Stimulated activated naive CD8-positive, alpha-beta T cell treated with anti-CD3 and anti-CD28 coated beads, Interleukin-15, Interleukin-2, amounts not matched to agents 100 ng/mL and 50 ng/mL, for 24 hours (primary cell): ENCODE data around the gene TFDP2.
A peak's percentile ranks its signal among the peaks of the same experiment; 100 is the strongest.

Source experiments
- H3K27ac Mint-ChIP-seq: one replicate; pipeline ENCODE4 v1.8.0; 2021; ENCODE audit warnings: mild to moderate bottlenecking, mixed read lengths
- H3K27me3 Mint-ChIP-seq: one replicate; pipeline ENCODE4 v1.8.0; 2021; ENCODE audit warnings: mixed read lengths
- H3K36me3 Mint-ChIP-seq: one replicate; pipeline ENCODE4 v1.8.0; 2021; ENCODE audit warnings: low read depth, mixed read lengths
- H3K4me1 Mint-ChIP-seq: one replicate; pipeline ENCODE4 v1.8.0; 2021; ENCODE audit warnings: low read depth, mixed read lengths
- H3K4me3 Mint-ChIP-seq: one replicate; pipeline ENCODE4 v1.8.0; 2021; ENCODE audit warnings: mild to moderate bottlenecking, mixed read lengths
- H3K9me3 Mint-ChIP-seq: one replicate; pipeline ENCODE4 v1.8.0; 2021; ENCODE audit warnings: mixed read lengths

The TFDP2 gene

GRCh38 chr3:142148792-142149672 is at the start of gene TFDP2:
TFDP2 (minus strand) TSS chr3:142149544; CDS start chr3:142101749, 47,795 bp downstream.
- Mint-ChIP-seq H3K36me3 (no peaks in the 10 kb centered on the region), H3K9me3 (no peaks in the 10 kb centered on the region), H3K4me1 (peaks cover 27% of the 10 kb centered on the region)

GRCh38 chr3:142188846-142189245 is 39.5 kb upstream of the TFDP2 start:
- Mint-ChIP-seq H3K9me3 (no peaks in the 10 kb centered on the region), H3K4me3 (no peak overlapping the region), H3K4me1 (no peaks in the 10 kb centered on the region), H3K27me3 (no peaks in the 10 kb centered on the region), H3K36me3 (peaks cover 23% of the 10 kb centered on the region), H3K27ac (no peak overlapping the region)

More at GRCh38 chr3:142148792-142149672, at the start of gene TFDP2:
- peak within 1 kb of the TSS; percentile 83 for H3K27ac Mint-ChIP-seq
- H3K4me3 Mint-ChIP-seq = peak within 1 kb of the TSS; percentile 92
- H3K27me3 Mint-ChIP-seq = no peaks in the 10 kb centered on the region

GRCh38 chr3:142180761-142181362 is 31.5 kb upstream of the TFDP2 start:
- H3K36me3 Mint-ChIP-seq = peaks cover 30% of the 10 kb centered on the region
- no peak overlapping the region for H3K4me3 Mint-ChIP-seq
- no peaks in the 10 kb centered on the region for H3K27me3 Mint-ChIP-seq
- H3K27ac Mint-ChIP-seq = no peak overlapping the region
- H3K9me3 Mint-ChIP-seq = no peaks in the 10 kb centered on the region
- no peaks in the 10 kb centered on the region for H3K4me1 Mint-ChIP-seq

- H3K4me1 Mint-ChIP-seq = no peaks in the 10 kb centered on the region
- H3K9me3 Mint-ChIP-seq = no peaks in the 10 kb centered on the region
- no peak overlapping the region for H3K27ac Mint-ChIP-seq
- no peak overlapping the region for H3K4me3 Mint-ChIP-seq
- H3K27me3 Mint-ChIP-seq = no peaks in the 10 kb centered on the region
- peaks cover 23% of the 10 kb centered on the region for H3K36me3 Mint-ChIP-seq
Observed at GRCh38 chr3:142175478-142175877, 26.1 kb upstream of the TFDP2 start.

GRCh38 chr3:142174559-142174958 is 25.2 kb upstream of the TFDP2 start:
- H3K4me3 Mint-ChIP-seq = no peak overlapping the region
- peaks cover 24% of the 10 kb centered on the region for H3K36me3 Mint-ChIP-seq
- no peak overlapping the region for H3K27ac Mint-ChIP-seq
- H3K4me1 Mint-ChIP-seq = no peaks in the 10 kb centered on the region
- H3K9me3 Mint-ChIP-seq = no peaks in the 10 kb centered on the region
- H3K27me3 Mint-ChIP-seq = no peaks in the 10 kb centered on the region

- no peaks in the 10 kb centered on the region for H3K9me3 Mint-ChIP-seq
- H3K4me1 Mint-ChIP-seq = no peaks in the 10 kb centered on the region
- no peak overlapping the region for H3K4me3 Mint-ChIP-seq
- H3K27ac Mint-ChIP-seq = no peak overlapping the region
- H3K27me3 Mint-ChIP-seq = no peaks in the 10 kb centered on the region
- H3K36me3 Mint-ChIP-seq = peaks cover 27% of the 10 kb centered on the region
Observed at GRCh38 chr3:142168514-142168913, 19.2 kb upstream of the TFDP2 start.

- H3K27ac Mint-ChIP-seq = no peak overlapping the region
- H3K36me3 Mint-ChIP-seq = peaks cover 20% of the 10 kb centered on the region
- no peaks in the 10 kb centered on the region for H3K4me1 Mint-ChIP-seq
- H3K27me3 Mint-ChIP-seq = no peaks in the 10 kb centered on the region
- no peak overlapping the region for H3K4me3 Mint-ChIP-seq
- no peaks in the 10 kb centered on the region for H3K9me3 Mint-ChIP-seq
Observed at GRCh38 chr3:142165194-142165593, 15.8 kb upstream of the TFDP2 start.

- H3K4me3 Mint-ChIP-seq = no peak overlapping the region
- no peaks in the 10 kb centered on the region for H3K9me3 Mint-ChIP-seq
- no peaks in the 10 kb centered on the region for H3K27me3 Mint-ChIP-seq
- H3K27ac Mint-ChIP-seq = no peak overlapping the region
- H3K36me3 Mint-ChIP-seq = no peaks in the 10 kb centered on the region
- no peaks in the 10 kb centered on the region for H3K4me1 Mint-ChIP-seq
Observed at GRCh38 chr3:142159083-142159740, 9.9 kb upstream of the TFDP2 start.

- H3K4me3 Mint-ChIP-seq = no peak overlapping the region
- H3K27me3 Mint-ChIP-seq = no peaks in the 10 kb centered on the region
- no peaks in the 10 kb centered on the region for H3K9me3 Mint-ChIP-seq
- H3K4me1 Mint-ChIP-seq = no peaks in the 10 kb centered on the region
- H3K27ac Mint-ChIP-seq = no peak overlapping the region
- no peaks in the 10 kb centered on the region for H3K36me3 Mint-ChIP-seq
Observed at GRCh38 chr3:142154186-142154585, 4.8 kb upstream of the TFDP2 start.

GRCh38 chr3:142152384-142152783 is 3.0 kb upstream of the TFDP2 start:
- Mint-ChIP-seq H3K9me3 (no peaks in the 10 kb centered on the region), H3K27me3 (no peaks in the 10 kb centered on the region), H3K4me1 (peaks cover 14% of the 10 kb centered on the region), H3K36me3 (no peaks in the 10 kb centered on the region), H3K27ac (no peak overlapping the region), H3K4me3 (no peak overlapping the region)

- H3K27ac Mint-ChIP-seq = no peak overlapping the region
- no peak overlapping the region for H3K4me3 Mint-ChIP-seq
- no peaks in the 10 kb centered on the region for H3K9me3 Mint-ChIP-seq
- H3K27me3 Mint-ChIP-seq = no peaks in the 10 kb centered on the region
- H3K36me3 Mint-ChIP-seq = no peaks in the 10 kb centered on the region
- H3K4me1 Mint-ChIP-seq = peaks cover 19% of the 10 kb centered on the region
Observed at GRCh38 chr3:142151828-142152227, 2.5 kb upstream of the TFDP2 start.

GRCh38 chr3:142151240-142151639 is 1.9 kb upstream of the TFDP2 start:
- no peaks in the 10 kb centered on the region for H3K9me3 Mint-ChIP-seq
- no peak overlapping the region for H3K4me3 Mint-ChIP-seq
- H3K36me3 Mint-ChIP-seq = no peaks in the 10 kb centered on the region
- no peaks in the 10 kb centered on the region for H3K27me3 Mint-ChIP-seq
- H3K4me1 Mint-ChIP-seq = peaks cover 22% of the 10 kb centered on the region
- H3K27ac Mint-ChIP-seq = no peak overlapping the region

GRCh38 chr3:142150271-142150670 is 927 bp upstream of the TFDP2 start:
- Mint-ChIP-seq H3K27me3 (no peaks in the 10 kb centered on the region), H3K4me1 (peaks cover 22% of the 10 kb centered on the region), H3K27ac (no peak overlapping the region), H3K36me3 (no peaks in the 10 kb centered on the region), H3K4me3 (peak overlapping the region; percentile 92), H3K9me3 (no peaks in the 10 kb centered on the region)

GRCh38 chr3:142149673-142149992 is 289 bp upstream of the TFDP2 start:
- H3K4me1 Mint-ChIP-seq = peaks cover 26% of the 10 kb centered on the region
- peak overlapping the region; percentile 92 for H3K4me3 Mint-ChIP-seq
- no peaks in the 10 kb centered on the region for H3K9me3 Mint-ChIP-seq
- H3K36me3 Mint-ChIP-seq = no peaks in the 10 kb centered on the region
- H3K27me3 Mint-ChIP-seq = no peaks in the 10 kb centered on the region
- no peak overlapping the region for H3K27ac Mint-ChIP-seq

GRCh38 chr3:142148044-142148791 is 1.1 kb downstream of the TFDP2 start:
- Mint-ChIP-seq H3K27ac (peak overlapping the region; percentile 83), H3K4me3 (peak overlapping the region; percentile 92), H3K9me3 (no peaks in the 10 kb centered on the region), H3K36me3 (no peaks in the 10 kb centered on the region), H3K27me3 (no peaks in the 10 kb centered on the region), H3K4me1 (peaks cover 27% of the 10 kb centered on the region)
